Cardiac muscle cell (in vitro differentiated cells and primary cell): Measurements from ENCODE around the gene ZFAND3. TPM values are rescaled to one million over a fixed set of nuclear protein-coding genes. Genes with fewer than 3 reads are reported as not detected.
A peak's percentile ranks its signal among the peaks of the same experiment; 100 is the strongest.

Experiments used
- DNase-seq, 2 donors: peaks; one replicate each; pipeline versions ENCODE4 v3.0.0 to v3.0.0-alpha.2; 2010 to 2017; ENCODE audit warnings: low read depth in 1 of 2, low spot score in 1 of 2
- H3K27ac ChIP-seq: fragments of 200-600 bp; sonication (generic); 2 replicates; pipeline ENCODE4 v1.5.1; 2016
- H3K27me3 ChIP-seq: fragments of 200-600 bp; sonication (generic); 2 replicates; pipeline ENCODE4 v1.6.0; 2016; ENCODE audit warnings: control low read depth
- H3K36me3 ChIP-seq: fragments of 200-600 bp; sonication (generic); 2 replicates; pipeline ENCODE4 v1.5.1; 2016; ENCODE audit warnings: control low read depth
- H3K4me1 ChIP-seq: fragments of 200-600 bp; sonication (generic); 2 replicates; pipeline ENCODE4 v1.8.1; 2017; ENCODE audit warnings: low read depth, mild to moderate bottlenecking, mixed run types
- H3K4me3 ChIP-seq: fragments of 200-600 bp; sonication (generic); 2 replicates; pipeline ENCODE4 v1.5.1; 2016; ENCODE audit warnings: mild to moderate bottlenecking
- H3K9me3 ChIP-seq: fragments of 200-600 bp; sonication (generic); 2 replicates; pipeline ENCODE4 v1.5.1; 2017; ENCODE audit warnings: low read depth, mild to moderate bottlenecking, control low read depth
- polyA plus RNA-seq: library from polyadenylated mRNA; unstranded; fragments of >200 nt; fragmentation: Nextera tagmentation; extraction: Ambion mirVana; gene quantifications from 2 replicates; pipeline ENCODE4 v1.2.1, GENCODE V29; 2016
- total RNA-seq: library from RNA; depleted of rRNA; stranded (reverse); fragments of >200 nt; gene quantifications from 2 replicates; pipeline ENCODE4 v1.2.3, GENCODE V29; 2016
- TF ChIP-seq, protein P1 (sequence below): IDR thresholded peaks from 2 replicates; pipeline ENCODE4 v1.5.1; 2012; ENCODE audit warnings: low read depth, mild to moderate bottlenecking, low read length

Gene ZFAND3
- total and polyA plus RNA-seq, 2 experiments from 2014 or later, result 49.9 to 68.0 TPM

- H3K4me3 ChIP-seq, result no peak overlapping the region
- no peaks in the 10 kb centered on the region for H3K36me3 ChIP-seq
- H3K27me3 ChIP-seq, result no peaks in the 10 kb centered on the region
- peaks cover 7% of the 10 kb centered on the region for H3K4me1 ChIP-seq
- TF ChIP-seq, protein P1, sequence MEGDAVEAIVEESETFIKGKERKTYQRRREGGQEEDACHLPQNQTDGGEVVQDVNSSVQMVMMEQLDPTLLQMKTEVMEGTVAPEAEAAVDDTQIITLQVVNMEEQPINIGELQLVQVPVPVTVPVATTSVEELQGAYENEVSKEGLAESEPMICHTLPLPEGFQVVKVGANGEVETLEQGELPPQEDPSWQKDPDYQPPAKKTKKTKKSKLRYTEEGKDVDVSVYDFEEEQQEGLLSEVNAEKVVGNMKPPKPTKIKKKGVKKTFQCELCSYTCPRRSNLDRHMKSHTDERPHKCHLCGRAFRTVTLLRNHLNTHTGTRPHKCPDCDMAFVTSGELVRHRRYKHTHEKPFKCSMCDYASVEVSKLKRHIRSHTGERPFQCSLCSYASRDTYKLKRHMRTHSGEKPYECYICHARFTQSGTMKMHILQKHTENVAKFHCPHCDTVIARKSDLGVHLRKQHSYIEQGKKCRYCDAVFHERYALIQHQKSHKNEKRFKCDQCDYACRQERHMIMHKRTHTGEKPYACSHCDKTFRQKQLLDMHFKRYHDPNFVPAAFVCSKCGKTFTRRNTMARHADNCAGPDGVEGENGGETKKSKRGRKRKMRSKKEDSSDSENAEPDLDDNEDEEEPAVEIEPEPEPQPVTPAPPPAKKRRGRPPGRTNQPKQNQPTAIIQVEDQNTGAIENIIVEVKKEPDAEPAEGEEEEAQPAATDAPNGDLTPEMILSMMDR, result no peak
- H3K27ac ChIP-seq, result no peak overlapping the region
- no peak for DNase-seq
- no peaks in the 10 kb centered on the region for H3K9me3 ChIP-seq
These were observed 284.4 kb downstream of the ZFAND3 start for GRCh38 chr6:38103921-38104320.

- TF ChIP-seq, protein P1, result no peak
- H3K36me3 ChIP-seq, result no peaks in the 10 kb centered on the region
- no peak for DNase-seq
- H3K9me3 ChIP-seq, result no peaks in the 10 kb centered on the region
- no peak overlapping the region for H3K27ac ChIP-seq
- H3K4me3 ChIP-seq, result no peak overlapping the region
- H3K4me1 ChIP-seq, result peaks cover 11% of the 10 kb centered on the region
- no peaks in the 10 kb centered on the region for H3K27me3 ChIP-seq
These were observed 285.5 kb downstream of the ZFAND3 start for GRCh38 chr6:38105066-38105465.

DNA sequence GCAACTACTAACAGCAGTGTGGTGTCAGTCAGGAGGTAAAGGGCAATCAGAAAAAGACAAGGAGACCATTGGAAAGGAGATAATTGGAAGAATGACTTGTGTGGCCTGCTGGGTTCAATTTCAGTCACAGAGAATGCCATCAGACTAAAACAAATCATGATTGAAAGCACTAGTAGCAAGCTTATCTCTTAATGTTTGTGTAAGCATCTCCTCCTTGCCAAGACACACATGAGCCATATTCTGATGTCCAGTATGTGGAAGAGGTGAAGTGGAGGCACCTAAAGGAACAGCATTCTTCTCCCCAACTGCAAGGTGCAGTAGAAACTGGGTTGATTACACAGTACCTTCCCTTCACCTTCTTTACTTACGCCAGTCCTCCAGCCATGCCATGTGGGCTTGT is 287.5 kb downstream of the ZFAND3 start:
- H3K4me1 ChIP-seq, result peaks cover 22% of the 10 kb centered on the region
- DNase-seq, result no peak
- H3K36me3 ChIP-seq, result no peaks in the 10 kb centered on the region
- H3K27me3 ChIP-seq, result no peaks in the 10 kb centered on the region
- TF ChIP-seq, protein P1, result no peak
- no peak overlapping the region for H3K4me3 ChIP-seq
- no peaks in the 10 kb centered on the region for H3K9me3 ChIP-seq
- H3K27ac ChIP-seq, result peak overlapping the region; percentile 42

DNA sequence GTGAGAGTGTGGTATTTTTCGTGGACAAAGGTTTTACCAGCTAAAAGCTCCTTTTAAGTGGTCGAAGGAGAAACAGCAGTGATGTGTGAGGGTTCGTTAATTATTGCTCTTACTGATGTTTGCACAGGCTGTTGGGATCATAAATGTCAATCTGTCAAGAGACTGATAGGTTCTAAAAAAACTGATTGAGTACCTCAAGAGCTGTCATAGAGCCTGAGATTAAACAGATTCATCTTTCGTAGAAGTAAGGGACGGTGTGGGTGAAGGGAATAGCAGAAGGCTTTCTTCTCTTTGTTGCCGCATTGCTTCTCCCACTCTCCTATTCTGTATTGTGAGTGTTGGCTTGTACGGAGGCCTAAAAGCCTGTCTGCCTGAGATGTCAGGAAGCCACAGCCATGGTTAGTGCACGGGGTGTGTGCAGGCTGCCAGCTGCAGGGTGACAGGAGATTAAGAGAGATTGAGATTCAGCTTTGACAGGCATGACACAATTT is 291.0 kb downstream of the ZFAND3 start:
- peak overlapping the region; percentile 58 for H3K27ac ChIP-seq
- TF ChIP-seq, protein P1, result no peak
- peak; percentile 19 to 27 for DNase-seq
- no peaks in the 10 kb centered on the region for H3K27me3 ChIP-seq
- no peaks in the 10 kb centered on the region for H3K36me3 ChIP-seq
- no peak overlapping the region for H3K4me3 ChIP-seq
- H3K9me3 ChIP-seq, result no peaks in the 10 kb centered on the region
- H3K4me1 ChIP-seq, result peaks cover 21% of the 10 kb centered on the region

GRCh38 chr6:38112181-38112580 is 292.7 kb downstream of the ZFAND3 start:
- no peaks in the 10 kb centered on the region for H3K36me3 ChIP-seq
- DNase-seq, result no peak
- TF ChIP-seq, protein P1, result no peak
- no peaks in the 10 kb centered on the region for H3K9me3 ChIP-seq
- no peak overlapping the region for H3K4me3 ChIP-seq
- no peak overlapping the region for H3K27ac ChIP-seq
- peaks cover 21% of the 10 kb centered on the region for H3K4me1 ChIP-seq
- H3K27me3 ChIP-seq, result no peaks in the 10 kb centered on the region
